Transverse colon (tissue), 3 donors: ENCODE data around the gene GMDS.

ENCODE experiments used
- CTCF ChIP-seq, 5 experiments: fragments of 200-600 bp in 3 of 5; fragments of 450-650 bp in 2 of 5; sonication (generic) in 3 of 5; IDR thresholded peaks; 1 replicate in 2 of 5; 2 replicates in 3 of 5; pipeline ENCODE4 v1.5.1; 2016 to 2017; ENCODE audit warnings: antibody characterized with exemption in 5 of 5, inconsistent platforms in 3 of 5, mild to moderate bottlenecking in 2 of 5, moderate library complexity in 1 of 5
- POLR2A ChIP-seq: fragments of 450-650 bp; IDR thresholded peaks from one replicate; pipeline ENCODE4 v1.6.1; 2016; ENCODE audit warnings: antibody characterized with exemption, mild to moderate bottlenecking, moderate library complexity

DNA sequence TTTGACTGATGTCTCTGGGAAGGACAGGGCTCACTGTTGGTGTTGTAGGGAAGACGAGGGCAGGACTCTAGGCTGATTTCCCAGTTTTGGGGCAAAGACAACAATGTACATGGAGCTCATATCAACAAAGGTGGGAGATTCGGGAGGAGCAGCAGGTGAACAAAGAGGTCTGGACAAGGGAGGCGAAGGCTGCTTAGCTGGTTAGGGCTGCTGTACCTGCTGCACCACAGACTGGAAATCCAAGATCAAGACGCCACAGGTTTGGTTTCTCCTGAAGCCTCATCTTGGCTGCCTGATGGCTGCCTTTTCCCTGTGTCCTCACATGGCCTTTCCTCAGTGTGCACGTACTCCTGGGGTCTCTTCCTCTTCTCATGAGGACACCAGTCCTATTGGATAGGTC, 348.5 kb downstream of the GMDS start:
- TF ChIP-seq CTCF (IDR thresholded peaks at IDR 0.05) (no peak), POLR2A (no peak)
